Aorta (tissue), 5 donors: ENCODE data around the gene MGME1. TPM values are rescaled to one million over a fixed set of nuclear protein-coding genes. Genes with fewer than 3 reads are reported as not detected.
A peak's percentile ranks its signal among the peaks of the same experiment; 100 is the strongest.
"Not testable (repeated sequence)": the region's sequence is repeated elsewhere in the genome, so short reads cannot be mapped to it uniquely, and the experiment has no call there.

Source experiments
- ATAC-seq: fragments of 200-7000 bp; cut with Tn5 transposase; one replicate; pipeline ENCODE4 v1.9.1; 2022; ENCODE audit warnings: moderate library complexity; ENCODE audit not compliant: low FRiP score
- DNase-seq, 2 donors: peaks; one replicate each; pipeline ENCODE4 v3.0.0-alpha.2; 2020
- H3K27ac ChIP-seq, 2 donors: one replicate each; pipeline ENCODE4 v1.5.1; 2013; ENCODE audit warnings: low read length in 2 of 2, mild to moderate bottlenecking in 2 of 2, moderate library complexity in 2 of 2, control low read depth in 1 of 2, inconsistent platforms in 1 of 2, low read depth in 1 of 2
- H3K27me3 ChIP-seq, 2 donors: one replicate each; pipeline ENCODE4 v1.6.1; 2013; ENCODE audit warnings: control low read depth in 1 of 2, low read length in 1 of 2, mild to moderate bottlenecking in 1 of 2, moderate library complexity in 1 of 2; ENCODE audit not compliant: insufficient read depth in 2 of 2, control insufficient read depth in 1 of 2
- H3K36me3 ChIP-seq, 2 donors: one replicate each; pipeline ENCODE4 v1.6.1; 2013; ENCODE audit warnings: control low read depth in 1 of 2, low read length in 1 of 2, mild to moderate bottlenecking in 1 of 2; ENCODE audit not compliant: insufficient read depth in 2 of 2, control insufficient read depth in 1 of 2
- H3K4me1 ChIP-seq, 2 donors: one replicate each; pipeline ENCODE4 v1.6.1; 2013; ENCODE audit warnings: low read length in 2 of 2, control low read depth in 1 of 2, mild to moderate bottlenecking in 1 of 2, moderate library complexity in 1 of 2; ENCODE audit not compliant: insufficient read depth in 2 of 2, control insufficient read depth in 1 of 2
- H3K4me3 ChIP-seq, 2 donors: one replicate each; pipeline ENCODE4 v1.5.1; 2013; ENCODE audit warnings: low read length in 2 of 2, control low read depth in 1 of 2, mild to moderate bottlenecking in 1 of 2
- H3K9me3 ChIP-seq: one replicate; pipeline ENCODE4 v1.6.1; 2013; ENCODE audit warnings: mild to moderate bottlenecking, low read length; ENCODE audit not compliant: control insufficient read depth
- WGBS, 2 donors: extraction: QIAGEN DNeasy Blood & Tissue Kit; methylation state at CpG; one replicate each; pipeline ENCODE4 v1.1.7; 2013; 5-methylcytosine and 5-hydroxymethylcytosine counted together
- intact Hi-C, 2 donors: fragments of 100-400 bp; cut with DNase I; formaldehyde crosslinking; loops; one replicate each; pipeline versions ENCODE4 v1.14.2 to v1.15.0; 2022
- polyA plus RNA-seq, 2 donors: library from polyadenylated mRNA; stranded (reverse); fragments of 200-250 nt; gene quantifications; one replicate each; pipeline ENCODE4 v1.2.3, GENCODE V29; 2013
- total RNA-seq, 2 donors: library from RNA; stranded (reverse); fragmentation: NEBNext Ultra II Directional; extraction: Animal tissue kit (Norgen Biotek cat#: 25700); gene quantifications; one replicate each; pipeline ENCODE4 v1.2.1, GENCODE V29; 2021
- donor health status: healthy with polysubstance abuse.
- donor health status: Bipolar disorder and iron deficiency.
- donor health status: DM: no; HTN: no; CAD: no.
- donor health status: DM: no; HTN: no; CAD: no.
- donor health status: DM: yes; HTN: yes; CAD: no.

Gene MGME1
- total and polyA plus RNA-seq, 4 donors = 8.8 to 14.7 (median 12.1) TPM

DNA sequence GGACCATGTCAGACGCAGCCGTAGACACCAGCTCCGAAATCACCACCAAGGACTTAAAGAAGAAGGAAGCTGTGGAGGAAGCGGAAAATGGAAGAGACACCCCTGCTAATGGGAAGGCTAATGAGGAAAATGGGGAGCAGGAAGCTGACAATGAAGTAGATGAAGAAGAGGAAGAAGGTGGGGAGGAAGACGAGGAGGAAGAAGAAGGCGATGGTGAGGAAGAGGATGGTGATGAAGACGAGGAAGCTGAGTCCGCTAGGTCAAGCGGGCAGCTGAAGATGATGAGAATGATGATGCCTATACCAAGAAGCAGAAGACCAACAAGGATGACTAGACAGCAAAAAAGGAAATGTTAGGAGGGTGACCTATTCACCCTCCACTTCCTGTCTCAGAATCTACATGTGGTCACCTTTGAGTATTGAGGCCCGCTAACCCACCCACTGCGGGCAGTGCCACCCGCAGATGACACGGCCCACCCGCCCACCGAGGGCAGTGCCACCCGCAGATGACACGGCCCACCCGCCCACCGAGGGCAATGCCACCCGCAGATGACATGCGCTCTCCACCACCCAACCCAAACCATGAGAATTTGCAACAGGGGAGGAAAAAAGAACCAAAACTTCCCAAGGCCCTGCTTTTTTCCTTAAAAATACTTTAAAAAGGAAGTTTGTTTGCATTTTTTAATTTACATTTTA is 43.3 kb downstream of the MGME1 start:
- ATAC-seq (no peak), DNase-seq (no peak)
- WGBS, 2 donors = 95 to 96% methylated on average over 21 of the region's 21 CpGs
- Histone ChIP-seq H3K4me1 (no peaks in the 10 kb centered on the region), H3K27ac (no peak overlapping the region), H3K9me3 (no peaks in the 10 kb centered on the region), H3K36me3 (no peaks in the 10 kb centered on the region), H3K4me3 (no peak overlapping the region), H3K27me3 (no peaks in the 10 kb centered on the region)
- intact Hi-C loops = no loop called here

DNA sequence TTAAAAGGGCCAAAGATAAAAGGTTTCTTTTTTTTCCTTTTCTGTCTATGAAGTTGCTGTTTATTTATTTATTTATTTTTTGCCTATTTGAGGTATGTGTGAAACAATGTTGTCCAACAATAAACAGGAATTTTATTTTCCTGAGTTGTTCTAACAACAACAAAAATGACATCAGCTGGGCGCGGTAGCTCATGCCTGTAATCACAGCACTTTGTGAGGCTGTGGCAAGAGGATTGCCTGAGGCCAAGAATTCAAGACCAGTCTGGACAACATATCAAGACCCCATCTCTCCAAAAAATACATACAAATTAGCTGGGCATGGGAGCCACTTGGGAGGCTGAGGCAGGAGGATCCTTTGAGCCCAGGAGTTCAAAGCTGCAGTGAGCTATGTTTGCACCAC is 44.1 kb downstream of the MGME1 start:
- ATAC-seq (no peak), DNase-seq (no peak)
- Histone ChIP-seq H3K4me1 (no peaks in the 10 kb centered on the region), H3K9me3 (no peaks in the 10 kb centered on the region), H3K36me3 (no peaks in the 10 kb centered on the region), H3K4me3 (no peak overlapping the region), H3K27ac (no peak overlapping the region), H3K27me3 (no peaks in the 10 kb centered on the region)
- intact Hi-C loops = no loop called here
- 96 to 100% methylated on average over 2 of the region's 2 CpGs for WGBS, 2 donors

DNA sequence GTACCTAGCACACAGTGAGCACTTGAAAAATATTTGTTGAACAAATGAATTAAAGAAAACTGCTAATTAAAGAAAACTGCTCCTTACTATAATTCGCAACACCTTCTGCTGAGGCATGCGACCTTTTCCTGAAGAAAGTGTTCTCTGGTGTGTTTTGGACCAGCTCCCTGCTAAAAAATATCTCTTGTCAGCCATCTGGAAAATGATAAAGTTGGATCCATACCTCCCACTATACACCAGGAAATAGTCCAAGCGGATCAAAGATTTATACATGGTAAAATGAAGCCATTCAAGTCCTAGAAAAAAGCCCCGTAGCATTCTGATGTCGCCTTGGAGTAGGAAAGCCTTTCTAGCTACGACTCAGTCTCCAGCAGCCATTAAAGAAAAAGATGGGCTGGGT is 45.6 kb downstream of the MGME1 start:
- intact Hi-C loops = no loop called here
- WGBS, 2 donors = 85 to 86% methylated on average over 6 of the region's 6 CpGs
- Histone ChIP-seq H3K9me3 (no peaks in the 10 kb centered on the region), H3K27ac (no peak overlapping the region), H3K27me3 (no peaks in the 10 kb centered on the region), H3K4me1 (no peaks in the 10 kb centered on the region), H3K4me3 (no peak overlapping the region), H3K36me3 (no peaks in the 10 kb centered on the region)
- ATAC-seq (no peak), DNase-seq (no peak)

DNA sequence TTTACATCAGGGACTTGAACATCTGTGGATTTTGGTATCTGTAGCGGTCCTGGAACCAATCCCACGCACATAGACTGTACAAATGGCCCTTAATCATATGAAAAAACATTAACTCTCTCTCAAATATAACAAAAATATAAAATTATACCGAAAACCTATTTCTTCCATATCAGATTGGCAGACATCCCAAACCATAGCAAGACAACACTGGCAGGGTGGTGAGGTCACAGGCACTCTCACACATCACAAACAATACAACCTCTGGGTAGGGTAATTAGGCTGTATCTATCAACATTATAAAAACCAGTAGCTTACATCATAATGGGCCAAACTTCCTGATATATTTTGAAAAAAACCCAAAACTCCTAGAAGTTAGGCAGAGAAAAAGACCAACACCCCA is 48.0 kb downstream of the MGME1 start:
- H3K36me3 ChIP-seq = no peaks in the 10 kb centered on the region
- peaks cover 3% of the 10 kb centered on the region for H3K9me3 ChIP-seq
- H3K4me1 ChIP-seq = no peaks in the 10 kb centered on the region
- ATAC-seq = no peak
- 29 to 44% methylated on average over 3 of the region's 3 CpGs for WGBS, 2 donors
- no peak for DNase-seq
- intact Hi-C loops = no loop called here
- H3K27ac ChIP-seq = no peak overlapping the region
- H3K4me3 ChIP-seq = no peak overlapping the region
- H3K27me3 ChIP-seq = no peaks in the 10 kb centered on the region

DNA sequence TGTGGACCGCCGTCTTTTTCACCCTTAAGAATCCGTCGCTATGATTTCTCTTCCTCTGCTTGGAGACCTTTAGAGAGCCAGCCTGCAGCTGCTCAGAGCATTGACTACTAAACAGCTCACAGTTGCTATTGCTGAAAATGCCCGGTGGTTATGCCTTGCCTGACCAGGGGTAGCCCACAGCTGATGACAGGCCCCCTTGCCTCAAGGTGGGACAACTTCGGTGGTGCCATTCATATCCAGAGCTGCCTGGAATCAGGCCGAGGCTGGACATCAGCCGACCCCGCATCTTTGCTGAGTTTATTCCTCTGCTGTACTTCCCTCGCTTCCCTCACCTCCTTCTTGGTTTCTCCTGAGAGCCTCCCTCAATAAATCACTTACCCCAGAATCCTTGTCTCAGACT is 49.3 kb downstream of the MGME1 start:
- Histone ChIP-seq H3K27ac (no peak overlapping the region), H3K4me1 (no peaks in the 10 kb centered on the region), H3K4me3 (no peak overlapping the region), H3K27me3 (no peaks in the 10 kb centered on the region), H3K9me3 (peaks cover 3% of the 10 kb centered on the region), H3K36me3 (no peaks in the 10 kb centered on the region)
- DNase-seq (no peak), ATAC-seq (no peak)
- intact Hi-C loops = no loop called here
- WGBS, 2 donors = 74 to 75% methylated on average over 10 of the region's 10 CpGs

DNA sequence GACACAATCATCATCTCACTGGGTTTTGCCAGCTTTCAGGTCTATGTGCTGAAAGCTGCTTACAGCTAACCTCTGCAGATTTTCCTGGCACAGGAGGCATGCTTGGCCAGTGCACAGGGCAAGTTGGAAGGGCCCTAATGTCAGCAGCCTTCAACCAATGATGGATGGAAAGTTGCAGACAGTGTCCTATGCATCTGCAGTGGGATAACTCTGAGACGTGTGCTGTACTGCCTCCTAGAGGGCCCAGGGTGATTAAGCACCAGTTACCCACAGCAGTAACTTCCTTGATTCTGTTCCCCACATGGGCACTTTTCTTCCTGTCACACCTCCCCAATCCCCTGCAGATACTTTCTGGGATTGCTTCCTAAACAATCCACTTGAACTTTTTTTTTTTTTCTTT is 50.2 kb downstream of the MGME1 start:
- Histone ChIP-seq H3K4me1 (no peaks in the 10 kb centered on the region), H3K27ac (no peak overlapping the region), H3K27me3 (no peaks in the 10 kb centered on the region), H3K9me3 (peaks cover 3% of the 10 kb centered on the region), H3K36me3 (no peaks in the 10 kb centered on the region), H3K4me3 (no peak overlapping the region)
- 9 to 15% methylated on average over 1 of the region's 1 CpG for WGBS, 2 donors
- ATAC-seq (peak; percentile 52), DNase-seq (no peak)
- intact Hi-C loops = no loop called here

DNA sequence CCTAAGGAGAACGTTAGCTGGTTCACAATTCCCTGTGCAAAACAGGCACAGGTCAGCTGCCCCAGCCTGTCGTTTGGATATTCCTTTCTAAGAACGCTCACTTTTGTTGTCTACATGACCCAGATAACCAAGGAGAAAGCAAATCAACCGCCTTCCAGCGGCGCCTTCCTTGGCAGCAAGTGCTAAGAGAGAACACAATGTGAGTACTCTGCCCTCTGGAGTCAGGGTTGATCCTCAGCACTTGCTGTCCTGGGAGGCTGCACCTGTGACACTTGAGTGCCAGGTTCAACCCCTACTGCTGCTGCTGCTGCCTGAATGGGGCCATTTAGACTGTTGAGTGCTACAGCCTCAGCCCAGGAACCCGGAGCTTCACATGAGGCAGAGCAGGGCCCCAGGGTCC is 52.1 kb downstream of the MGME1 start:
- intact Hi-C loops = no loop called here
- DNase-seq (no peak), ATAC-seq (no peak)
- peaks cover 3% of the 10 kb centered on the region for H3K9me3 ChIP-seq
- H3K36me3 ChIP-seq = no peaks in the 10 kb centered on the region
- H3K4me1 ChIP-seq = no peaks in the 10 kb centered on the region
- no peak overlapping the region for H3K27ac ChIP-seq
- WGBS, 2 donors = 88 to 91% methylated on average over 7 of the region's 7 CpGs
- H3K4me3 ChIP-seq = no peak overlapping the region
- H3K27me3 ChIP-seq = no peaks in the 10 kb centered on the region

DNA sequence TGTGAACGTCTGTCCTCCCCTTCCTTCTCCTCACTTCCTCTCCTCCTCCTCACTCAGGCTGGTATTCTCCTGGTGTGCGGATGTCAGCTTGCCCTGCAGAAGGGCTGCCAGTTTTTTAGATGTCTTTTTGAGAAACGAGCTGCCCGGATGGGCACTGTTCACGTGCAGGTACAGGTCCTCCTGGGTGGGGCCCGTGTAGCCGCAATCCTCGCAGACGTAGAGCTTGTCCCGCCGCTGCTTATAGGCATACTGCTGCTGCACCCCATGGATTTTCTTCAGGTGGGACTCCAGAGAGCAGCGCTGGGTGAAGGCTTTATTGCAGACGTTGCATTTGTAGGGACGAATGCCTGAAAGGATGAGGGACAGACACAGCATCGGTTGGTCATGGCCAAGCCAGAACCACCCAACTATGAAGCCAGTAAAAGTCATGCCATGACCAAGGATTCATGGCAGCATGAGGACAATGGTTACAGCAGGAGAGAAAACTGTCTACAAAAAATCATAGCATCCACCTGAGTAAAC is 55.8 kb downstream of the MGME1 start:
- no peak for ATAC-seq
- Histone ChIP-seq H3K9me3 (peaks cover 3% of the 10 kb centered on the region), H3K27ac (no peak overlapping the region), H3K4me1 (no peaks in the 10 kb centered on the region), H3K4me3 (no peak overlapping the region), H3K36me3 (no peaks in the 10 kb centered on the region), H3K27me3 (no peaks in the 10 kb centered on the region)
- intact Hi-C loops = no loop called here
- 78 to 83% methylated on average over 15 of the region's 15 CpGs for WGBS, 2 donors
- DNase-seq = no peak

DNA sequence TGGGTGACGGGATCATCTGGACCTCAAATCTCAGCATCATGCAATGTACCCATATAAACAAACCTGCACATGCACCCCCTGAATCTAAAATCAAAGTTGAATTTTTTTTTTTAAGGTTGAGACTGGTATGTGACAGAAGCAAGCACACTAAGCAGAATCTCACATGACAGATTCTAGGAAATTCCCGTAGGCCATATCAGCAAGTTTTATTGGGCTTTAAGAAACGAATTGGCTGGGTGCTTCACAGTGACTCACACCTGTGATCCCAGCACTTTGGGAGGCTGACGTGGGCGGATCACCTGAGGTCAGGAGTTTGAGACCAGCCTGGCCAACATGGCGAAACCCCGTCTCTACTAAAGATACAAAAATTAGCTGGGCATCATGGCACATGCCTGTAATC is 58.2 kb downstream of the MGME1 start:
- WGBS, 2 donors = 86 to 87% methylated on average over 7 of the region's 7 CpGs
- intact Hi-C loops, H3K4me1 ChIP-seq, DNase-seq, H3K9me3 ChIP-seq, ATAC-seq, H3K27ac ChIP-seq, H3K27me3 ChIP-seq, H3K36me3 ChIP-seq, H3K4me3 ChIP-seq: not testable (repeated sequence)
